Keratinocyte (primary cell): ENCODE measurements around the gene RANBP3.

ENCODE experiments used
- EZH2 ChIP-seq: IDR thresholded peaks from one replicate; pipeline ENCODE4 v1.6.1; 2012; ENCODE audit warnings: inconsistent platforms, mild to moderate bottlenecking, low read length, moderate library complexity
- TF ChIP-seq, protein P1 (sequence below), 3 experiments: IDR thresholded peaks in 1 of 3; conservative IDR thresholded peaks in 1 of 3; optimal IDR thresholded peaks in 1 of 3; 2 replicates in 2 of 3; 3 replicates in 1 of 3; pipeline versions ENCODE3 to v1.5.1; 2011; ENCODE audit warnings: low read length in 3 of 3, mild to moderate bottlenecking in 3 of 3, moderate library complexity in 2 of 3, control low read depth in 1 of 3, inconsistent platforms in 1 of 3; ENCODE audit not compliant: insufficient read depth in 2 of 3; ENCODE audit errors: extremely low read depth in 1 of 3

DNA sequence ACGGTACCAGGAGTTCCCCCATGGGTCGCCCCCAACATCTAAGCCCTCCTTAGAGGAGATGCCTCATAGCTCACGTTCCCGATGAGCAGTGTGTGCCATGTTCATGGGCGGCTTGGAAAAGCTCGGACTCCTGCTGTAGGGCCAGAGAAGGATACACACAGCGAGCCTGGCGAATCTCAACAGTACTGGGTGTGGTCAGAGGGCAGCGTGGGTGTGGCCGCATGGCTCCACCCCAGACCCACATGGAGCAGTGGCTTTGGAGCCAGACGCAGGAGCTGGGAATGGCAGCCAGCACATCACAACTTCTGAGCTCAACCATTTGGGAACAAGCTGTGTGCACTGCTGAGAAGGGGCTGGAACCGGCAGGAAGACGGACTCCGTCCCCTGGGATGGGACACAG lies 48.3 kb downstream of the RANBP3 start:
- TF ChIP-seq EZH2 = no peak
- TF ChIP-seq, protein P1, sequence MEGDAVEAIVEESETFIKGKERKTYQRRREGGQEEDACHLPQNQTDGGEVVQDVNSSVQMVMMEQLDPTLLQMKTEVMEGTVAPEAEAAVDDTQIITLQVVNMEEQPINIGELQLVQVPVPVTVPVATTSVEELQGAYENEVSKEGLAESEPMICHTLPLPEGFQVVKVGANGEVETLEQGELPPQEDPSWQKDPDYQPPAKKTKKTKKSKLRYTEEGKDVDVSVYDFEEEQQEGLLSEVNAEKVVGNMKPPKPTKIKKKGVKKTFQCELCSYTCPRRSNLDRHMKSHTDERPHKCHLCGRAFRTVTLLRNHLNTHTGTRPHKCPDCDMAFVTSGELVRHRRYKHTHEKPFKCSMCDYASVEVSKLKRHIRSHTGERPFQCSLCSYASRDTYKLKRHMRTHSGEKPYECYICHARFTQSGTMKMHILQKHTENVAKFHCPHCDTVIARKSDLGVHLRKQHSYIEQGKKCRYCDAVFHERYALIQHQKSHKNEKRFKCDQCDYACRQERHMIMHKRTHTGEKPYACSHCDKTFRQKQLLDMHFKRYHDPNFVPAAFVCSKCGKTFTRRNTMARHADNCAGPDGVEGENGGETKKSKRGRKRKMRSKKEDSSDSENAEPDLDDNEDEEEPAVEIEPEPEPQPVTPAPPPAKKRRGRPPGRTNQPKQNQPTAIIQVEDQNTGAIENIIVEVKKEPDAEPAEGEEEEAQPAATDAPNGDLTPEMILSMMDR (optimal IDR thresholded peaks at IDR 0.05 in 1 of 3, IDR thresholded peaks at IDR 0.05 in 1 of 3, conservative IDR thresholded peaks at IDR 0.05 in 1 of 3; ENCODE audit: extremely low read depth in 1 of 3, insufficient read depth in 2 of 3, low read length in 3 of 3) = no peak
